Common myeloid progenitor, CD34-positive (primary cell): ENCODE measurements around the gene TMEFF1.

ENCODE experiments used
- CTCF ChIA-PET: fragments of 350-600 bp; sonication (Branson Sonifier 250); formaldehyde crosslinking; loops from one replicate; lab custom pipeline; 2021; ENCODE audit warnings: antibody characterized with exemption; lab: Charles Lee
- POLR2A ChIA-PET: fragments of 350-600 bp; sonication (Branson Sonifier 250); formaldehyde crosslinking; loops from one replicate; lab custom pipeline; 2021; ENCODE audit warnings: antibody characterized with exemption; lab: Charles Lee
- DNase-seq, 3 donors: peaks; one replicate each; pipeline versions ENCODE4 v3.0.0 to v3.0.0-alpha.2; 2013
- H3K27ac ChIP-seq, 2 experiments: 1 replicate in 1 of 2; 2 replicates in 1 of 2; pipeline ENCODE4 v1.7.0; 2013; ENCODE audit warnings: inconsistent platforms in 2 of 2, low read length in 2 of 2, mild to moderate bottlenecking in 2 of 2, low read depth in 1 of 2, moderate library complexity in 1 of 2; ENCODE audit not compliant: severe bottlenecking in 2 of 2, insufficient read depth in 1 of 2, poor library complexity in 1 of 2
- H3K27me3 ChIP-seq, 5 experiments: replicated peaks in 2 of 5; 1 replicate in 3 of 5; 2 replicates in 2 of 5; pipeline versions ENCODE4 v1.6.1 to v1.7.0; 2013; ENCODE audit warnings: low read length in 4 of 5, mild to moderate bottlenecking in 2 of 5, moderate library complexity in 2 of 5, inconsistent platforms in 1 of 5; ENCODE audit not compliant: insufficient read depth in 5 of 5, control insufficient read depth in 4 of 5
- H3K36me3 ChIP-seq, 4 experiments: 1 replicate in 2 of 4; 2 replicates in 2 of 4; pipeline versions ENCODE4 v1.6.1 to v1.7.0; 2013; ENCODE audit warnings: low read length in 3 of 4, control low read depth in 1 of 4, mild to moderate bottlenecking in 1 of 4; ENCODE audit not compliant: control insufficient read depth in 4 of 4, insufficient read depth in 4 of 4
- H3K4me1 ChIP-seq, 4 experiments: 1 replicate in 3 of 4; 2 replicates in 1 of 4; pipeline versions ENCODE4 v1.6.1 to v1.7.1; 2013; ENCODE audit warnings: low read length in 3 of 4, mild to moderate bottlenecking in 3 of 4, control low read depth in 1 of 4, inconsistent platforms in 1 of 4, moderate library complexity in 1 of 4; ENCODE audit not compliant: control insufficient read depth in 4 of 4, insufficient read depth in 4 of 4; ENCODE audit errors: control extremely low read depth in 1 of 4
- H3K4me3 ChIP-seq, 7 experiments: 1 replicate in 4 of 7; 2 replicates in 3 of 7; pipeline versions ENCODE4 v1.5.1 to v1.7.0; 2013; ENCODE audit warnings: mild to moderate bottlenecking in 7 of 7, low read length in 6 of 7, moderate library complexity in 6 of 7, inconsistent platforms in 2 of 7, low read depth in 2 of 7, control low read depth in 1 of 7; ENCODE audit not compliant: insufficient read depth in 4 of 7, control insufficient read depth in 1 of 7; ENCODE audit errors: extremely low read depth in 1 of 7
- H3K9me3 ChIP-seq, 5 experiments: 1 replicate in 4 of 5; 2 replicates in 1 of 5; pipeline versions ENCODE4 v1.6.1 to v1.7.1; 2013; ENCODE audit warnings: low read length in 4 of 5, mild to moderate bottlenecking in 2 of 5, inconsistent platforms in 1 of 5, low read depth in 1 of 5, moderate library complexity in 1 of 5; ENCODE audit not compliant: control insufficient read depth in 4 of 5, insufficient read depth in 2 of 5; ENCODE audit errors: control extremely low read depth in 1 of 5
- WGBS: methylation state at CpG from one replicate; pipeline ENCODE4 v1.1.5; 2013; ENCODE audit not compliant: insufficient coverage; 5-methylcytosine and 5-hydroxymethylcytosine counted together

The TMEFF1 gene

GRCh38 chr9:100465274-100465673 is 7.7 kb upstream of the TMEFF1 start:
- CTCF ChIA-PET = interaction anchor here (1.1 to 1.8 kb wide), 2 partner anchors 12 to 13 kb away, joined by 3 read pairs; no protein-coding TSS in a partner anchor
- H3K36me3 ChIP-seq = no peaks in the 10 kb centered on the region
- POLR2A ChIA-PET = no interaction called here
- DNase-seq = no peak
- no CpG with 5 or more reads among the region's 2 CpGs for WGBS
- no peak overlapping the region for H3K27ac ChIP-seq
- H3K4me3 ChIP-seq = no peak overlapping the region
- H3K9me3 ChIP-seq = no peaks in the 10 kb centered on the region
- H3K4me1 ChIP-seq = no peaks in the 10 kb centered on the region
- H3K27me3 ChIP-seq = no peaks in the 10 kb centered on the region

GRCh38 chr9:100465761-100466160 is 7.2 kb upstream of the TMEFF1 start:
- POLR2A ChIA-PET = no interaction called here
- no peak overlapping the region for H3K27ac ChIP-seq
- no peak for DNase-seq
- no peaks in the 10 kb centered on the region for H3K9me3 ChIP-seq
- H3K36me3 ChIP-seq = no peaks in the 10 kb centered on the region
- CTCF ChIA-PET = interaction anchor here (1.1 to 1.8 kb wide), 2 partner anchors 12 to 14 kb away, joined by 3 read pairs; no protein-coding TSS in a partner anchor
- WGBS = no CpG with 5 or more reads among the region's 1 CpG
- no peaks in the 10 kb centered on the region for H3K4me1 ChIP-seq
- H3K4me3 ChIP-seq = no peak overlapping the region
- no peaks in the 10 kb centered on the region for H3K27me3 ChIP-seq

- Histone ChIP-seq H3K9me3 (no peaks in the 10 kb centered on the region), H3K36me3 (no peaks in the 10 kb centered on the region), H3K4me1 (no peaks in the 10 kb centered on the region), H3K27me3 (no peaks in the 10 kb centered on the region), H3K27ac (no peak overlapping the region), H3K4me3 (no peak overlapping the region)
- POLR2A ChIA-PET = no interaction called here
- CTCF ChIA-PET = interaction anchor here (1.1 to 1.8 kb wide), 2 partner anchors 11 to 14 kb away, joined by 3 read pairs; no protein-coding TSS in a partner anchor
- no peak for DNase-seq
- 100% methylated on average over 1 of the region's 2 CpGs for WGBS
Observed at GRCh38 chr9:100466171-100466828, 6.6 kb upstream of the TMEFF1 start.

- Histone ChIP-seq H3K27me3 (no peaks in the 10 kb centered on the region), H3K9me3 (no peaks in the 10 kb centered on the region), H3K27ac (no peak overlapping the region), H3K4me3 (no peak overlapping the region), H3K4me1 (no peaks in the 10 kb centered on the region), H3K36me3 (no peaks in the 10 kb centered on the region)
- DNase-seq = no peak
- ChIA-PET CTCF (no interaction called here), POLR2A (no interaction called here)
- no CpG with 5 or more reads among the region's 1 CpG for WGBS
Observed at GRCh38 chr9:100466829-100467221, 6.1 kb upstream of the TMEFF1 start.

GRCh38 chr9:100468041-100468440 is 4.9 kb upstream of the TMEFF1 start:
- Histone ChIP-seq H3K9me3 (no peaks in the 10 kb centered on the region), H3K36me3 (no peaks in the 10 kb centered on the region), H3K27me3 (no peaks in the 10 kb centered on the region), H3K4me1 (peaks cover 4 to 7% (median 6%) of the 10 kb centered on the region in 4 experiments), H3K27ac (no peak overlapping the region), H3K4me3 (no peak overlapping the region)
- POLR2A ChIA-PET = no interaction called here
- 100% methylated on average over 3 of the region's 6 CpGs for WGBS
- no peak for DNase-seq
- CTCF ChIA-PET = no interaction called here

GRCh38 chr9:100472268-100472667 is 681 bp upstream of the TMEFF1 start:
- Histone ChIP-seq H3K4me3 (peak overlapping the region in 6 of 7 experiments; percentile 58 to 80 (median 74)), H3K36me3 (no peaks in the 10 kb centered on the region), H3K27me3 (peaks cover 0 to 18% (median 3%) of the 10 kb centered on the region in 5 experiments), H3K9me3 (no peaks in the 10 kb centered on the region), H3K4me1 (peaks cover 4 to 16% (median 10%) of the 10 kb centered on the region in 4 experiments), H3K27ac (no peak overlapping the region)
- peak in 1 of 3 donors; percentile 27 for DNase-seq
- CTCF ChIA-PET = interaction anchor here (0.7 to 1.1 kb wide), 2 partner anchors 9 to 35 kb away, joined by 3 to 4 read pairs; no protein-coding TSS in a partner anchor
- WGBS = 60% methylated on average over 1 of the region's 3 CpGs
- POLR2A ChIA-PET = no interaction called here
